SU-DHL-6 (cell line): ENCODE data around the gene TEX264.

Experiments used
- H2AFZ ChIP-seq: fragments of 200-600 bp; sonication (generic); 2 replicates; pipeline ENCODE4 v1.6.1; 2014; ENCODE audit warnings: low read depth, mild to moderate bottlenecking, moderate library complexity, mixed read lengths, antibody characterized with exemption, low read length; ENCODE audit not compliant: severe bottlenecking
- H3F3A ChIP-seq: fragments of 200-600 bp; shearing (Covaris generic); 2 replicates; pipeline ENCODE4 v1.6.0; 2016; ENCODE audit warnings: antibody characterized with exemption, mild to moderate bottlenecking; ENCODE audit not compliant: insufficient read depth
- H3K27ac ChIP-seq: fragments of 200-600 bp; sonication (generic); 2 replicates; pipeline ENCODE4 v1.5.1; 2016; ENCODE audit warnings: low read depth, mild to moderate bottlenecking, low read length, moderate library complexity, mixed read lengths
- H3K27me3 ChIP-seq: fragments of 200-600 bp; sonication (generic), shearing (Covaris generic); 2 replicates; pipeline ENCODE4 v1.6.0; 2014; ENCODE audit warnings: mild to moderate bottlenecking, low read length
- H3K36me3 ChIP-seq: fragments of 200-600 bp; sonication (generic); 2 replicates; pipeline ENCODE4 v1.6.1; 2014; ENCODE audit warnings: mild to moderate bottlenecking, low read length, mixed read lengths
- H3K4me2 ChIP-seq: fragments of 300-600, 200-600 bp; shearing (Covaris generic), sonication (generic); 2 replicates; pipeline ENCODE4 v1.6.0; 2014; ENCODE audit warnings: low read length, low read depth, mild to moderate bottlenecking; ENCODE audit not compliant: poor library complexity, severe bottlenecking
- H3K4me3 ChIP-seq: fragments of 200-600 bp; sonication (generic); 2 replicates; pipeline ENCODE4 v1.5.1; 2014; ENCODE audit warnings: antibody characterized with exemption, low read length, mild to moderate bottlenecking, mixed read lengths; ENCODE audit not compliant: insufficient read depth, poor library complexity, severe bottlenecking
- H3K79me2 ChIP-seq: fragments of 200-600 bp; sonication (generic); 2 replicates; pipeline ENCODE4 v1.6.1; 2014; ENCODE audit warnings: mild to moderate bottlenecking, low read length, moderate library complexity; ENCODE audit not compliant: insufficient read depth
- H3K9ac ChIP-seq: fragments of 200-600 bp; sonication (generic); 2 replicates; pipeline ENCODE4 v1.7.0; 2014; ENCODE audit warnings: mild to moderate bottlenecking, low read length
- H3K9me2 ChIP-seq: fragments of 200-600 bp; sonication (generic); replicated peaks from 2 replicates; pipeline ENCODE4 v1.6.1; 2014; ENCODE audit warnings: low read length; ENCODE audit not compliant: insufficient read depth
- H3K9me3 ChIP-seq: fragments of 200-600 bp; sonication (generic); 2 replicates; pipeline ENCODE4 v1.6.1; 2014; ENCODE audit warnings: low read length, mixed read lengths; ENCODE audit not compliant: insufficient read depth
- H4K20me1 ChIP-seq: fragments of 200-600 bp; sonication (generic); 2 replicates; pipeline ENCODE4 v1.6.1; 2014; ENCODE audit warnings: low read depth, mild to moderate bottlenecking, antibody characterized with exemption, low read length, moderate library complexity, mixed read lengths
- EZH2phosphoT487 ChIP-seq: fragments of 200-600 bp; sonication (generic), shearing (Covaris generic); conservative IDR thresholded peaks from 2 replicates; pipeline ENCODE4 v1.6.1; 2018; ENCODE audit warnings: mild to moderate bottlenecking, antibody characterized with exemption, low read length, moderate library complexity, mixed read lengths
- TF ChIP-seq, protein P1 (sequence below): fragments of 200-600 bp; sonication (generic); IDR thresholded peaks from one replicate; pipeline ENCODE4 v1.5.1; 2017; ENCODE audit warnings: antibody characterized with exemption, mild to moderate bottlenecking, low read length, moderate library complexity; ENCODE audit not compliant: insufficient read depth, poor library complexity, severe bottlenecking

Gene TEX264

DNA sequence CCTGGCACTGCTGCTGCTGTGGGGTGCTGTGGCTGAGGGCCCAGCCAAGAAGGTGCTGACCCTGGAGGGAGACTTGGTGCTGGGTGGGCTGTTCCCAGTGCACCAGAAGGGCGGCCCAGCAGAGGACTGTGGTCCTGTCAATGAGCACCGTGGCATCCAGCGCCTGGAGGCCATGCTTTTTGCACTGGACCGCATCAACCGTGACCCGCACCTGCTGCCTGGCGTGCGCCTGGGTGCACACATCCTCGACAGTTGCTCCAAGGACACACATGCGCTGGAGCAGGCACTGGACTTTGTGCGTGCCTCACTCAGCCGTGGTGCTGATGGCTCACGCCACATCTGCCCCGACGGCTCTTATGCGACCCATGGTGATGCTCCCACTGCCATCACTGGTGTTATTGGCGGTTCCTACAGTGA, 38.0 kb downstream of the TEX264 start:
- no peak for TF ChIP-seq EZH2phosphoT487
- TF ChIP-seq, protein P1, sequence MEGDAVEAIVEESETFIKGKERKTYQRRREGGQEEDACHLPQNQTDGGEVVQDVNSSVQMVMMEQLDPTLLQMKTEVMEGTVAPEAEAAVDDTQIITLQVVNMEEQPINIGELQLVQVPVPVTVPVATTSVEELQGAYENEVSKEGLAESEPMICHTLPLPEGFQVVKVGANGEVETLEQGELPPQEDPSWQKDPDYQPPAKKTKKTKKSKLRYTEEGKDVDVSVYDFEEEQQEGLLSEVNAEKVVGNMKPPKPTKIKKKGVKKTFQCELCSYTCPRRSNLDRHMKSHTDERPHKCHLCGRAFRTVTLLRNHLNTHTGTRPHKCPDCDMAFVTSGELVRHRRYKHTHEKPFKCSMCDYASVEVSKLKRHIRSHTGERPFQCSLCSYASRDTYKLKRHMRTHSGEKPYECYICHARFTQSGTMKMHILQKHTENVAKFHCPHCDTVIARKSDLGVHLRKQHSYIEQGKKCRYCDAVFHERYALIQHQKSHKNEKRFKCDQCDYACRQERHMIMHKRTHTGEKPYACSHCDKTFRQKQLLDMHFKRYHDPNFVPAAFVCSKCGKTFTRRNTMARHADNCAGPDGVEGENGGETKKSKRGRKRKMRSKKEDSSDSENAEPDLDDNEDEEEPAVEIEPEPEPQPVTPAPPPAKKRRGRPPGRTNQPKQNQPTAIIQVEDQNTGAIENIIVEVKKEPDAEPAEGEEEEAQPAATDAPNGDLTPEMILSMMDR: no peak
- Histone ChIP-seq H3K9me3 (no peaks in the 10 kb centered on the region), H2AFZ (no peak overlapping the region), H3K4me2 (no peak overlapping the region), H3F3A (no peaks in the 10 kb centered on the region), H3K27ac (no peak overlapping the region), H3K36me3 (no peaks in the 10 kb centered on the region), H3K4me3 (no peak overlapping the region), H3K27me3 (no peaks in the 10 kb centered on the region), H4K20me1 (no peaks in the 10 kb centered on the region), H3K9me2 (no peaks in the 10 kb centered on the region), H3K9ac (no peak overlapping the region), H3K79me2 (no peaks in the 10 kb centered on the region)

DNA sequence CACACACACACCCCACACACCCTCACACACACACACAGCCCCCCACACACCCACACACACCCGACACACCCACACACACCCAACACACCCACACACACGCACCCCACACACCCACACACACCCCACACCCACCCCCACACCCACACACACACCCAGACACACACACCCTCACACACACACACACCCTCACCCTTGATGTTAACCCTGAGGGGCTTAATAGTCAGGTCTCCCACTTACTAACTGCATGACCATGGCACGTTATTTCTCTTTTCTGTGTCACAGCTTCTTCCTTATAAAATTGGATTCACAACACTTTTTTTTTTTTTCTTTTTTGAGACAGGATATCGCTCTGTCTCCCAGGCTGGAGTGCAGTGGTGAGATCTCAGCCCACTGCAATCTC, 38.6 kb downstream of the TEX264 start:
- H3K4me3 ChIP-seq: no peak overlapping the region
- H4K20me1 ChIP-seq: no peaks in the 10 kb centered on the region
- H3K27me3 ChIP-seq: no peaks in the 10 kb centered on the region
- H2AFZ ChIP-seq: no peak overlapping the region
- no peak overlapping the region for H3K9ac ChIP-seq
- no peaks in the 10 kb centered on the region for H3K36me3 ChIP-seq
- H3K27ac ChIP-seq: no peak overlapping the region
- TF ChIP-seq, protein P1: no peak
- TF ChIP-seq EZH2phosphoT487: no peak
- no peaks in the 10 kb centered on the region for H3F3A ChIP-seq
- no peak overlapping the region for H3K4me2 ChIP-seq
- H3K79me2 ChIP-seq: no peaks in the 10 kb centered on the region
- H3K9me2 ChIP-seq: no peaks in the 10 kb centered on the region
- no peaks in the 10 kb centered on the region for H3K9me3 ChIP-seq

DNA sequence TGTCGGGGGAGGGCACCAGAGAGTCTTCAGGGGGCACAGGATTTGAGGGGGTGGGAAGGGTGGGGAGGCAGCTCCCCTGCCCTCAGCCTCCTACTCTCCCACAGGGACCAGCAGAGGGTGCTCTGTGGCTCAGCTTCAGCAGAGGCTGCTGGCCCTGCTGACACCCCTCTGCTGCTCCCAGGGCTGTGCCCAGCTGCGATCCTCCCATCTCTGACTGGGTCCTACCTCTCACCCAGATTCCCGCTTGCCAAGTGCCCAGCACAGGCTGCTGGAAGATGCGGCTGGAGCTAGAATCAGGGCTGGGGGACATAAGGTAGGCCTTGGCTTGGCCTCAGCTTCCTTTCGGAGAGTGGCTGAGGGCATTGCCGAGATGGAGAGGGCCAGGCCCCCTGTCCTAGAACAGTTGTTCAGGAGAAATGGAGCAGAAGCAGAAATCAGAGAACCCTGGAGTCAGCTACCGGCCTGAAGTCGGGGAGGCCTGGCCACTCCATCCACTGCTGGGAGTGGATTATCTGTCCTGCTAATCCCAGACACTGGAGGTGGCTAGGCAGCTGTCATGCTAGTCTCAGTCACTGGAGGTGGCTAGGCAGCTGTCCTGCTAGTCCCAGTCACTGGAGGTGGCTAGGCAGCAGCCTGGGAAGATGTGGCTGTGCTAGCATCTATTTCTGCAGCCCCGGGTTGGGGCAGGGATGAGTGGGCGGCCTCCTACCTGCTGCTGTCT, 39.7 kb downstream of the TEX264 start:
- TF ChIP-seq, protein P1: no peak
- Histone ChIP-seq H3F3A (no peaks in the 10 kb centered on the region), H3K4me2 (no peak overlapping the region), H3K27ac (no peak overlapping the region), H3K79me2 (no peaks in the 10 kb centered on the region), H3K9me3 (no peaks in the 10 kb centered on the region), H3K4me3 (no peak overlapping the region), H2AFZ (no peak overlapping the region), H3K36me3 (no peaks in the 10 kb centered on the region), H4K20me1 (no peaks in the 10 kb centered on the region), H3K9ac (no peak overlapping the region), H3K27me3 (no peaks in the 10 kb centered on the region), H3K9me2 (no peaks in the 10 kb centered on the region)
